Activated CD8-positive, alpha-beta T cell treated with anti-CD3 and anti-CD28 coated beads for 36 hours (primary cell): ENCODE results near the gene DNAJB1. TPM values are rescaled to one million over a fixed set of nuclear protein-coding genes. Genes with fewer than 3 reads are reported as not detected.
A peak's percentile ranks its signal among the peaks of the same experiment; 100 is the strongest.

Experiments used
- ATAC-seq: fragments of 200-7000 bp; cut with Tn5 transposase; one replicate; pipeline ENCODE4 v1.10.0; 2021; ENCODE audit warnings: mild to moderate bottlenecking, moderate library complexity
- CTCF ChIA-PET: fragments of 350-600 bp; sonication (Branson Sonifier 250); formaldehyde crosslinking; loops from one replicate; lab custom pipeline; 2021; ENCODE audit warnings: antibody characterized with exemption; lab: Charles Lee
- POLR2A ChIA-PET: fragments of 350-600 bp; sonication (Branson Sonifier 250); formaldehyde crosslinking; loops from one replicate; lab custom pipeline; 2021; ENCODE audit warnings: antibody characterized with exemption; lab: Charles Lee
- DNase-seq: peaks from one replicate; pipeline ENCODE4 v3.0.0-alpha.2; 2020
- H3K27ac Mint-ChIP-seq: one replicate; pipeline ENCODE4 v1.8.0; 2021; ENCODE audit warnings: mild to moderate bottlenecking, mixed read lengths
- H3K27me3 Mint-ChIP-seq: one replicate; pipeline ENCODE4 v1.8.0; 2021; ENCODE audit warnings: mixed read lengths
- H3K36me3 Mint-ChIP-seq: one replicate; pipeline ENCODE4 v1.8.0; 2021; ENCODE audit warnings: low read depth, mixed read lengths
- H3K4me1 Mint-ChIP-seq: one replicate; pipeline ENCODE4 v1.8.0; 2021; ENCODE audit warnings: low read depth, mixed read lengths
- H3K4me3 Mint-ChIP-seq: one replicate; pipeline ENCODE4 v1.8.0; 2021; ENCODE audit warnings: mild to moderate bottlenecking, moderate library complexity, mixed read lengths
- H3K9me3 Mint-ChIP-seq: one replicate; pipeline ENCODE4 v1.8.0; 2021; ENCODE audit warnings: mixed read lengths
- intact Hi-C: fragments of 100-400 bp; cut with micrococcal nuclease; formaldehyde crosslinking; loops from one replicate; pipeline ENCODE4 v1.10.0; 2022
- total RNA-seq, 2 experiments: library from RNA; stranded (reverse); gene quantifications; one replicate each; pipeline ENCODE4 v1.2.3, GENCODE V29; 2021
- TF ChIP-seq, protein P1 (sequence below): fragments of 200-600 bp; IDR thresholded peaks from one replicate; pipeline ENCODE4 v1.8.0; 2022; ENCODE audit warnings: antibody characterized with exemption, mild to moderate bottlenecking

The DNAJB1 gene
- total RNA-seq, 2 experiments from 2014 or later = 52.0 to 59.6 TPM

DNA sequence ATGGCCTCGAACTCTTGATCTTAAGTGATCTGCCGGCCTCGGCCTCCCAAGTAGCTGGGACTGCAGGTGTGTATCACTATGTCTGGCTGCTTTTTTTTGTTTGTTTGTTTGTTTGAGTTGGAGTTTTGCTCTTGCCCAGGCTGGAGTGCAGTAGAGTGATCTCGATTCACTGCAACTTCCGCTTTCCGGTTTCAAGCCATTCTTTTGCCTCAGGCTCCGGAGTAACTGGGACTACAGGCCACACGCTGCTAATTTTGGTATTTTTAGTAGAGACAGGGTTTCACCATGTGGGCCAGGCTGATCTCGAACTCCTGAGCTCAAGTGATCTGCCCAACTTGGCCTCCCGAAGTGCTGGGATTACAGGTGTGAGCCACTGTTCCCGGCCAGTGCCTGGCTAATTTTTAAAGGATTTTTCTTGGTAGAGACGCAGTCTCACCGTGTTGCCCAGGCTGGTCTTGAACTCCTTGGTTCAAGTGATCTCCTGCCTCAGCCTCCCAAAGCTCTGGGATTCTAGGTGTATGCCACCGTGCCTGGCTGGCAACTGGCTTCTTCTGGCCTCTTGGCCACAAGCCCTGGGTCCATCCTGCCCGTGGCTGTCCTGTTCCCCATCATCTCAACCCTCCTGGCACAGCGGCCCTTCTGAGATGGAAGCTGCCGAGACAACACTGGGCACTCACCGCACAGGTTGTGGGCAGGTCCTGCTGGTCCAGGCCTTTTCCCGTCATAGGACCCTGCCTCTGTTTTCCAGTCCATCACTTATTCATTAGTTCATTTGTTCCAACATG is 22.7 kb upstream of the DNAJB1 start:
- Mint-ChIP-seq H3K9me3 (no peaks in the 10 kb centered on the region), H3K36me3 (no peaks in the 10 kb centered on the region), H3K27ac (no peak overlapping the region), H3K27me3 (no peaks in the 10 kb centered on the region), H3K4me1 (peaks cover 40% of the 10 kb centered on the region), H3K4me3 (no peak overlapping the region)
- no peak for DNase-seq
- CTCF ChIA-PET = interaction anchor here (1.0 kb wide), 1 partner anchor 16 kb away, joined by 4 read pairs; no protein-coding TSS in a partner anchor
- intact Hi-C loops = no loop called here
- ATAC-seq = no peak
- TF ChIP-seq, protein P1, sequence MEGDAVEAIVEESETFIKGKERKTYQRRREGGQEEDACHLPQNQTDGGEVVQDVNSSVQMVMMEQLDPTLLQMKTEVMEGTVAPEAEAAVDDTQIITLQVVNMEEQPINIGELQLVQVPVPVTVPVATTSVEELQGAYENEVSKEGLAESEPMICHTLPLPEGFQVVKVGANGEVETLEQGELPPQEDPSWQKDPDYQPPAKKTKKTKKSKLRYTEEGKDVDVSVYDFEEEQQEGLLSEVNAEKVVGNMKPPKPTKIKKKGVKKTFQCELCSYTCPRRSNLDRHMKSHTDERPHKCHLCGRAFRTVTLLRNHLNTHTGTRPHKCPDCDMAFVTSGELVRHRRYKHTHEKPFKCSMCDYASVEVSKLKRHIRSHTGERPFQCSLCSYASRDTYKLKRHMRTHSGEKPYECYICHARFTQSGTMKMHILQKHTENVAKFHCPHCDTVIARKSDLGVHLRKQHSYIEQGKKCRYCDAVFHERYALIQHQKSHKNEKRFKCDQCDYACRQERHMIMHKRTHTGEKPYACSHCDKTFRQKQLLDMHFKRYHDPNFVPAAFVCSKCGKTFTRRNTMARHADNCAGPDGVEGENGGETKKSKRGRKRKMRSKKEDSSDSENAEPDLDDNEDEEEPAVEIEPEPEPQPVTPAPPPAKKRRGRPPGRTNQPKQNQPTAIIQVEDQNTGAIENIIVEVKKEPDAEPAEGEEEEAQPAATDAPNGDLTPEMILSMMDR = no peak
- POLR2A ChIA-PET = no interaction called here

DNA sequence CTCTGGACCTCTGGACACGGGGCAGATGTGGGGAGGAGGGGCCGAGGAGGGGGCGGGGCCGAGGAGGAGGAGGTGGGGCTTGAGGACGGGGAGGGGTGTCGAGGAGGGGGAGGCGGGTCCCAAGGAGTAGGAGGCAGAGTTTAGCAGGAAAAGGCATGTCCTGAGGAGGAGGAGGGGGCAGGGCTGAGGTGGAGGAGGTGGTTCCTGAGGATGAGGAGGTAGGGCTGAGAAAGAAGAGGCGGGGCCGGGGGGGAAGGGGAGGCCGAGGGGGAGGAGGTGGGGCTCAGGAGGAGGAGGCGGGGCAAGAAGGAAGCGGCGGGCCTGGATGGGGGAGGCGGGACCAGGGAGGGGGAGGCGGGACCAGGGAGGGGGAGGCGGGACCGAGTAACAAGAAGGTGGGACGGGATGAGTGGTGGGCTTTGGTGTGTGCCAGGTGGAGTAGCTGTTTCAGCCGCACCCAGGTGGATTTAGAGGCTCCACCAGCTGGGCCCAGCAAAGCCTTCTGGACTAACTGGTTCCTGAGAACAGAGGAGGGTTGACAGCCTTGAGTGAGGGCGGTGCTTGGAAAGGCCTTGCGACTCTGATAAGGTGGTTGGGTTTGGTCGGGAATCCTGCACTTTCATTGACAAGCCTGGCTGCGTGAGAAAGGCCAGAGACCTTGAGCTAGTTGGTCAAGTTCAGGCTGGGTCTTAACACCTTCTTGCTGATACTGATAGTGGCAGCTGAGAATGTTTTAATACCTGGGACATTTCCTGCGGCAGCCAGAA is 18.9 kb upstream of the DNAJB1 start:
- ATAC-seq (peak; percentile 89), DNase-seq (peak; percentile 75)
- Mint-ChIP-seq H3K9me3 (no peaks in the 10 kb centered on the region), H3K4me3 (no peak overlapping the region), H3K27me3 (no peaks in the 10 kb centered on the region), H3K4me1 (peaks cover 39% of the 10 kb centered on the region), H3K36me3 (peaks cover 6% of the 10 kb centered on the region), H3K27ac (peak overlapping the region; percentile 61)
- TF ChIP-seq, protein P1 = no peak
- POLR2A ChIA-PET = interaction anchor here (1.5 kb wide), 1 partner anchor 14 kb away, joined by 4 read pairs; no protein-coding TSS in a partner anchor
- intact Hi-C loops = no loop called here
- CTCF ChIA-PET = interaction anchor here (0.6 to 3.2 kb wide), 5 partner anchors 14 to 731 kb away, joined by 3 to 14 read pairs (median 5); no protein-coding TSS in a partner anchor

DNA sequence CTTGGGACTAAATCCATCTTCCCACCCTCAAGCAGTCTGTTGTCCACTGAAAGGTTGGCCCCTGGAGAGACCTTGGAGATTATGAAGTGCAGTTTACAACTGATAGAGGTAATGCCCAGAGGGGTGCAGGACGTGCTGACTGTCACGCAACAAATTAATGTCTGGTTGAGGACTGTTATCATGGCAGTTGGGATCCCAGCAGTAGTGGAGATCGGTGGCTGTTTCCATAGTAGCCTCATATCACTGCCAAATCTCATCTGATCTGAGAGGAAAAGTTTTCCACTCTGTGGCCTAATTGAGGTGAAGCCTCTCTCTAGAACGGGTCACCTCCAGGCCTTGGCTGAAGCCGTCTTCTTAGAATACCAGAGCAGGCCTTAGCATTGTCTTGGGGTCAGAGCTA is 15.3 kb upstream of the DNAJB1 start:
- no peak overlapping the region for H3K4me3 Mint-ChIP-seq
- DNase-seq = no peak
- no peak overlapping the region for H3K27ac Mint-ChIP-seq
- ChIA-PET CTCF (interaction anchor here (0.9 to 1.2 kb wide), 2 partner anchors 9 to 53 kb away, joined by 4 read pairs; no protein-coding TSS in a partner anchor), POLR2A (no interaction called here)
- H3K4me1 Mint-ChIP-seq = peaks cover 44% of the 10 kb centered on the region
- H3K36me3 Mint-ChIP-seq = peaks cover 12% of the 10 kb centered on the region
- H3K27me3 Mint-ChIP-seq = no peaks in the 10 kb centered on the region
- TF ChIP-seq, protein P1 = no peak
- intact Hi-C loops = no loop called here
- no peak for ATAC-seq
- no peaks in the 10 kb centered on the region for H3K9me3 Mint-ChIP-seq

DNA sequence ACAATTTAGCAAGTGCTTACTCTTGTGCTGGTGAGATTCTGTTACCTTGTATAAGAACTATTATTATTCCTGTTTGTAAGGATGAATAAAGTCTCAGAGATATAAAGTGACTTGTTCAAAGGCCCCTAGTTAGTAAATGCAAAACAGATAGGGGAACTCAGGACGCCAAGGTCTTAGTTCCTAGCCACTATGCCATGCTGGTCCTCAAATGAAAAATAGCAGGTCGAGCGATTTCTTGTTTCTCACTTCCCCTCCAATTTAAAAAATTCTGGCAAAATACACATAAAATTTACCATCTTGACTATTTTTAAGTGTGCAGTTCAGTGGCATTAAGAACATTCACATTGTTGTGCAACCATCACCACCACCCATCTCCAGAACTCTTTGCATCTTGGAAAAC is 12.3 kb upstream of the DNAJB1 start:
- CTCF ChIA-PET = interaction anchor here (0.8 to 1.0 kb wide), 3 partner anchors 26 to 50 kb away, joined by 3 to 5 read pairs (median 3); no protein-coding TSS in a partner anchor
- intact Hi-C loops = no loop called here
- POLR2A ChIA-PET = interaction anchor here (2.1 kb wide), 1 partner anchor 12 kb away, joined by 7 read pairs; the partner anchor contains the start of gene DNAJB1

More for the DNA sequence above, 12.3 kb upstream of the DNAJB1 start:
- Mint-ChIP-seq H3K27me3 (no peaks in the 10 kb centered on the region), H3K9me3 (no peaks in the 10 kb centered on the region), H3K4me3 (peak overlapping the region; percentile 88), H3K36me3 (peaks cover 12% of the 10 kb centered on the region), H3K4me1 (peaks cover 30% of the 10 kb centered on the region), H3K27ac (no peak overlapping the region)
- ATAC-seq (no peak), DNase-seq (no peak)
- TF ChIP-seq, protein P1 = no peak
